ENCODE measurements around the gene RRP15. TPM values are rescaled to one million over a fixed set of nuclear protein-coding genes. Genes with fewer than 3 reads are reported as not detected.

The RRP15 gene
- total RNA-seq, 1 experiment from 2014 or later = 83.1 TPM

GRCh38 chr1:218336328-218336727 lies 51.2 kb downstream of the RRP15 start:
- intact Hi-C loops (cut with micrococcal nuclease) = no loop called here
- H3K4me1 Mint-ChIP-seq (ENCODE audit: insufficient read depth, unreplicated experiment) = no peaks in the 10 kb centered on the region
- no peak overlapping the region for H3K4me3 Mint-ChIP-seq (ENCODE audit: unreplicated experiment)
- peaks cover 33% of the 10 kb centered on the region for H3K36me3 Mint-ChIP-seq (ENCODE audit: insufficient read depth, unreplicated experiment)
- TF ChIP-seq CTCF (IDR thresholded peaks at IDR 0.05; ENCODE audit: unreplicated experiment) = no peak
- CTCF ChIA-PET = interaction anchor here (0.6 to 4.0 kb wide), 11 partner anchors 32 to 1231 kb away, joined by 3 to 33 read pairs (median 3); no protein-coding TSS in a partner anchor
- POLR2A ChIA-PET = no interaction called here
- no TSS peak for BruUV-seq (replicated peaks)
- H3K9me3 Mint-ChIP-seq (ENCODE audit: unreplicated experiment) = no peaks in the 10 kb centered on the region
- H3K27ac Mint-ChIP-seq (ENCODE audit: low read depth, unreplicated experiment) = no peak overlapping the region
- DNase-seq (ENCODE audit: unreplicated experiment) = no peak
- H3K27me3 Mint-ChIP-seq (ENCODE audit: insufficient read depth, unreplicated experiment) = no peaks in the 10 kb centered on the region

DNA sequence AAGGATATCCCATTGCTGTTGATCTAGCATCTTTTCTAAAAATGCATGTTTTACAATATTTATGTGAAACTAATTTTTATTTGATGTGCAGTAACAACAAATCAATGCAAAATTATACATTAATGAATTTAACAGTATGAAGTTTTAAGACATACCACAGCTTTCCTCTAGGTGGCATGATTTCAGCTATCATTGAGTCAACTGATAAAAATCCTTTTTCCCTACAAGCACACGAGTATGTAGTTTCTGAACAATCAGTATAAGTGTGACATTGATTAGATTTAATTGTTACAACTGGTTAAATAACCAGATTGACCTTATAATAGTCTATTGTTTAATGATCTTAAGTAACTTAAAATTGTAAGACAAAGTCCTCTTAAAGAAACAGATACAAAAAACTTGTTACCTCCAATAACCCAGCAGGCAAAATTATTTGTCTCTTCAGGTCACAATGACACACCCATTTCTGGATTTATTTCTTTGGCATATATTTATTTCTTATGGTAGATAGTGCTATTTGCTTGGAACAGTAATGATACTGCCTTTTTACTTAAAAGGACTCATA lies 54.3 kb downstream of the RRP15 start:
- BruUV-seq (replicated peaks) = no TSS peak
- Mint-ChIP-seq H3K4me3 (ENCODE audit: unreplicated experiment) (no peak overlapping the region), H3K4me1 (ENCODE audit: insufficient read depth, unreplicated experiment) (no peaks in the 10 kb centered on the region), H3K27me3 (ENCODE audit: insufficient read depth, unreplicated experiment) (no peaks in the 10 kb centered on the region), H3K9me3 (ENCODE audit: unreplicated experiment) (no peaks in the 10 kb centered on the region), H3K36me3 (ENCODE audit: insufficient read depth, unreplicated experiment) (peaks cover 6% of the 10 kb centered on the region), H3K27ac (ENCODE audit: low read depth, unreplicated experiment) (no peak overlapping the region)
- peak; percentile 90 for TF ChIP-seq CTCF (IDR thresholded peaks at IDR 0.05; ENCODE audit: unreplicated experiment)
- intact Hi-C loops (cut with micrococcal nuclease) = loop anchor here (1.0 to 2.0 kb wide), 4 partner anchors 182 to 728 kb away; no protein-coding TSS in a partner anchor
- DNase-seq (ENCODE audit: unreplicated experiment) = peak; percentile 71
- POLR2A ChIA-PET = interaction anchor here (0.6 to 2.1 kb wide), 9 partner anchors 15 to 1484 kb away, joined by 3 to 13 read pairs (median 3); no protein-coding TSS in a partner anchor
- CTCF ChIA-PET = interaction anchor here (0.6 to 3.9 kb wide), 36 partner anchors 9 to 1472 kb away, joined by 3 to 71 read pairs (median 3); no protein-coding TSS in a partner anchor

- DNase-seq (ENCODE audit: unreplicated experiment) = no peak
- ChIA-PET POLR2A (interaction anchor here (0.8 to 1.4 kb wide), 2 partner anchors 9 to 158 kb away, joined by 3 to 4 read pairs; no protein-coding TSS in a partner anchor), CTCF (interaction anchor here (0.7 to 3.1 kb wide), 7 partner anchors 11 to 1226 kb away, joined by 3 to 21 read pairs (median 4); no protein-coding TSS in a partner anchor)
- TF ChIP-seq CTCF (IDR thresholded peaks at IDR 0.05; ENCODE audit: unreplicated experiment) = no peak
- H3K36me3 Mint-ChIP-seq (ENCODE audit: insufficient read depth, unreplicated experiment) = peaks cover under 1% of the 10 kb centered on the region
- BruUV-seq (replicated peaks) = no TSS peak
- H3K4me1 Mint-ChIP-seq (ENCODE audit: insufficient read depth, unreplicated experiment) = peaks cover 5% of the 10 kb centered on the region
- no peak overlapping the region for H3K4me3 Mint-ChIP-seq (ENCODE audit: unreplicated experiment)
- intact Hi-C loops (cut with micrococcal nuclease) = loop anchor here (10.0 kb wide), 2 partner anchors 833 to 983 kb away; partner anchors contain the start of gene LYPLAL1
- H3K9me3 Mint-ChIP-seq (ENCODE audit: unreplicated experiment) = no peaks in the 10 kb centered on the region
- H3K27me3 Mint-ChIP-seq (ENCODE audit: insufficient read depth, unreplicated experiment) = no peaks in the 10 kb centered on the region
- no peak overlapping the region for H3K27ac Mint-ChIP-seq (ENCODE audit: low read depth, unreplicated experiment)
Observed at GRCh38 chr1:218341325-218341724, 56.2 kb downstream of the RRP15 start.

GRCh38 chr1:218342091-218342490 lies 57.0 kb downstream of the RRP15 start:
- TF ChIP-seq CTCF (IDR thresholded peaks at IDR 0.05; ENCODE audit: unreplicated experiment) = no peak
- no peak for DNase-seq (ENCODE audit: unreplicated experiment)
- peaks cover 11% of the 10 kb centered on the region for H3K4me1 Mint-ChIP-seq (ENCODE audit: insufficient read depth, unreplicated experiment)
- no TSS peak for BruUV-seq (replicated peaks)
- no peaks in the 10 kb centered on the region for H3K36me3 Mint-ChIP-seq (ENCODE audit: insufficient read depth, unreplicated experiment)
- H3K27me3 Mint-ChIP-seq (ENCODE audit: insufficient read depth, unreplicated experiment) = no peaks in the 10 kb centered on the region
- H3K4me3 Mint-ChIP-seq (ENCODE audit: unreplicated experiment) = no peak overlapping the region
- ChIA-PET CTCF (interaction anchor here (0.6 to 3.9 kb wide), 9 partner anchors 13 to 1226 kb away, joined by 3 to 25 read pairs (median 4); no protein-coding TSS in a partner anchor), POLR2A (interaction anchor here (0.8 to 1.4 kb wide), 3 partner anchors 9 to 725 kb away, joined by 3 to 4 read pairs (median 4); no protein-coding TSS in a partner anchor)
- no peak overlapping the region for H3K27ac Mint-ChIP-seq (ENCODE audit: low read depth, unreplicated experiment)
- H3K9me3 Mint-ChIP-seq (ENCODE audit: unreplicated experiment) = no peaks in the 10 kb centered on the region
- intact Hi-C loops (cut with micrococcal nuclease) = loop anchor here (10.0 kb wide), 2 partner anchors 833 to 983 kb away; partner anchors contain the start of gene LYPLAL1
